Upper lobe of right lung (tissue), 1 donor: ENCODE results near the gene GRAMD1A. TPM values are rescaled to one million over a fixed set of nuclear protein-coding genes. Genes with fewer than 3 reads are reported as not detected.

Experiments used
- ATAC-seq: fragments of 200-7000 bp; cut with Tn5 transposase; one replicate; pipeline ENCODE4 v1.9.1; 2020; ENCODE audit warnings: mild to moderate bottlenecking, moderate library complexity
- DNase-seq: peaks from one replicate; pipeline ENCODE4 v3.0.0-alpha.2; 2020
- H3K27ac ChIP-seq: fragments of 200-600 bp; one replicate; pipeline ENCODE4 v1.8.0; 2022
- H3K27me3 ChIP-seq: fragments of 200-600 bp; one replicate; pipeline ENCODE4 v1.8.0; 2022; ENCODE audit warnings: mild to moderate bottlenecking
- H3K36me3 ChIP-seq: fragments of 200-600 bp; one replicate; pipeline ENCODE4 v1.8.0; 2022
- H3K4me1 ChIP-seq: fragments of 200-600 bp; one replicate; pipeline ENCODE4 v1.8.0; 2022
- H3K4me3 ChIP-seq: fragments of 200-600 bp; one replicate; pipeline ENCODE4 v1.8.0; 2022; ENCODE audit warnings: mild to moderate bottlenecking
- H3K9me3 ChIP-seq: fragments of 200-600 bp; one replicate; pipeline ENCODE4 v1.8.0; 2022
- CTCF ChIP-seq: fragments of 200-600 bp; IDR thresholded peaks from one replicate; pipeline ENCODE4 v1.8.0; 2022; ENCODE audit warnings: antibody characterized with exemption
- intact Hi-C: fragments of 100-400 bp; cut with DNase I; formaldehyde crosslinking; loops from one replicate; pipeline ENCODE4 v1.11.0; 2022
- total RNA-seq: library from RNA; stranded (reverse); fragmentation: NEBNext Ultra II Directional; extraction: Animal tissue kit (Norgen Biotek cat#: 25700); gene quantifications from one replicate; pipeline ENCODE4 v1.2.1, GENCODE V29; 2021
- donor health status: DM: no; HTN: yes; CAD: no; lungs with severe emphysema.

Gene GRAMD1A
- total RNA-seq, 1 donor from 2014 or later, result 107 TPM

GRCh38 chr19:35059006-35059798, 59.1 kb downstream of the GRAMD1A start:
- ATAC-seq (no peak), DNase-seq (no peak)
- TF ChIP-seq CTCF, result no peak
- H3K27ac ChIP-seq, result no peak overlapping the region
- no peak overlapping the region for H3K4me3 ChIP-seq
- H3K4me1 ChIP-seq, result no peaks in the 10 kb centered on the region
- H3K36me3 ChIP-seq, result no peaks in the 10 kb centered on the region
- no peaks in the 10 kb centered on the region for H3K27me3 ChIP-seq
- no peaks in the 10 kb centered on the region for H3K9me3 ChIP-seq
- intact Hi-C loops, result no loop called here

GRCh38 chr19:35059799-35060091, 59.6 kb downstream of the GRAMD1A start:
- Histone ChIP-seq H3K4me1 (no peaks in the 10 kb centered on the region), H3K27ac (no peak overlapping the region), H3K36me3 (no peaks in the 10 kb centered on the region), H3K9me3 (no peaks in the 10 kb centered on the region), H3K27me3 (no peaks in the 10 kb centered on the region), H3K4me3 (no peak overlapping the region)
- TF ChIP-seq CTCF, result no peak
- intact Hi-C loops, result no loop called here
- no peak for DNase-seq
- ATAC-seq, result peak; percentile 19

- DNase-seq (no peak), ATAC-seq (peak; percentile 20)
- intact Hi-C loops, result no loop called here
- no peaks in the 10 kb centered on the region for H3K4me1 ChIP-seq
- H3K36me3 ChIP-seq, result no peaks in the 10 kb centered on the region
- no peak overlapping the region for H3K4me3 ChIP-seq
- TF ChIP-seq CTCF, result no peak
- H3K27me3 ChIP-seq, result no peaks in the 10 kb centered on the region
- H3K9me3 ChIP-seq, result no peaks in the 10 kb centered on the region
- H3K27ac ChIP-seq, result no peak overlapping the region
These were observed 60.2 kb downstream of the GRAMD1A start for GRCh38 chr19:35060160-35060855.

GRCh38 chr19:35061583-35062373, 61.7 kb downstream of the GRAMD1A start:
- no peak overlapping the region for H3K4me3 ChIP-seq
- DNase-seq (no peak), ATAC-seq (no peak)
- H3K4me1 ChIP-seq, result no peaks in the 10 kb centered on the region
- no peaks in the 10 kb centered on the region for H3K9me3 ChIP-seq
- no peaks in the 10 kb centered on the region for H3K27me3 ChIP-seq
- H3K27ac ChIP-seq, result no peak overlapping the region
- no peak for TF ChIP-seq CTCF
- H3K36me3 ChIP-seq, result no peaks in the 10 kb centered on the region
- intact Hi-C loops, result no loop called here

GRCh38 chr19:35062942-35063341, 62.8 kb downstream of the GRAMD1A start:
- ATAC-seq, result no peak
- H3K36me3 ChIP-seq, result no peaks in the 10 kb centered on the region
- H3K4me3 ChIP-seq, result no peak overlapping the region
- peaks cover 4% of the 10 kb centered on the region for H3K4me1 ChIP-seq
- H3K27me3 ChIP-seq, result no peaks in the 10 kb centered on the region
- H3K27ac ChIP-seq, result no peak overlapping the region
- TF ChIP-seq CTCF, result no peak
- no peaks in the 10 kb centered on the region for H3K9me3 ChIP-seq
- intact Hi-C loops, result no loop called here
- no peak for DNase-seq
